Esophagus (tissue), 2 donors: ENCODE results near the gene UNC119B. TPM values are rescaled to one million over a fixed set of nuclear protein-coding genes. Genes with fewer than 3 reads are reported as not detected.
A peak's percentile ranks its signal among the peaks of the same experiment; 100 is the strongest.

ENCODE experiments used
- H3K27ac ChIP-seq, 2 donors: one replicate each; pipeline ENCODE4 v1.5.1; 2013; ENCODE audit warnings: low read depth in 2 of 2, mild to moderate bottlenecking in 2 of 2, inconsistent platforms in 1 of 2, low read length in 1 of 2, moderate library complexity in 1 of 2
- H3K27me3 ChIP-seq, 2 donors: one replicate each; pipeline ENCODE4 v1.6.1; 2013; ENCODE audit warnings: low read length in 2 of 2, control low read depth in 1 of 2, mild to moderate bottlenecking in 1 of 2; ENCODE audit not compliant: insufficient read depth in 2 of 2, control insufficient read depth in 1 of 2
- H3K36me3 ChIP-seq, 2 donors: one replicate each; pipeline ENCODE4 v1.6.1; 2013; ENCODE audit warnings: low read length in 1 of 2; ENCODE audit not compliant: control insufficient read depth in 2 of 2, insufficient read depth in 2 of 2
- H3K4me1 ChIP-seq, 2 donors: one replicate each; pipeline ENCODE4 v1.6.1; 2013; ENCODE audit warnings: low read length in 1 of 2; ENCODE audit not compliant: control insufficient read depth in 2 of 2, insufficient read depth in 2 of 2
- H3K4me3 ChIP-seq, 2 donors: one replicate each; pipeline ENCODE4 v1.5.1; 2013; ENCODE audit warnings: low read length in 2 of 2, mild to moderate bottlenecking in 2 of 2, low read depth in 1 of 2, moderate library complexity in 1 of 2
- H3K9me3 ChIP-seq, 2 donors: one replicate each; pipeline ENCODE4 v1.6.1; 2013; ENCODE audit warnings: mild to moderate bottlenecking in 2 of 2, low read depth in 1 of 2, low read length in 1 of 2, moderate library complexity in 1 of 2; ENCODE audit not compliant: control insufficient read depth in 2 of 2, insufficient read depth in 1 of 2
- WGBS, 2 donors: extraction: QIAGEN DNeasy Blood & Tissue Kit; methylation state at CpG; one replicate each; pipeline ENCODE4 v1.1.7; 2013; 5-methylcytosine and 5-hydroxymethylcytosine counted together
- polyA plus RNA-seq, 2 donors: library from polyadenylated mRNA; stranded (reverse); fragments of 200-250 nt; gene quantifications; one replicate each; pipeline ENCODE4 v1.2.3, GENCODE V29; 2013
- donor health status: healthy with polysubstance abuse.
- donor health status: Bipolar disorder and iron deficiency.

The UNC119B gene
- polyA plus RNA-seq, 2 donors: 4.9 to 9.1 TPM

DNA sequence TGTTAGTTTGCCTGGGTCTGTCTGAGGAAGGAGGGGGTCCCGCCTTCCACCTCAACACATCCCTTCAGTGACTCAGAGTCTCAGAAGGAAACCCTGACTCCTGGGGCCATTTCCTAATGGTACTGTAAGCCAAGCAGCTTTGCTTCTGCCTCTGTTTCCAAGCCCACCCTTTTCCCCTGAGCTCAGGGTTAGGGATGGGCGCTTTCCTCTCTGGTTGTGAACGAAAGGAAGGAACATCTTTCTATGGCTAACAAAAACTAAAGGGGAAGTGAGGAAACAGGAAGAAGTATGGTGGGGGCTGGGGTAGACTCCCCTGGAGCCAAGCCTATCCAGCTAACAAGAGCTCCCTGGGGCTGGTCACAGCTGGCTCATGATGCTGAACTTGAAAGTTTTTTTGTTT is 11.6 kb upstream of the UNC119B start:
- no peak overlapping the region for H3K27ac ChIP-seq

DNA sequence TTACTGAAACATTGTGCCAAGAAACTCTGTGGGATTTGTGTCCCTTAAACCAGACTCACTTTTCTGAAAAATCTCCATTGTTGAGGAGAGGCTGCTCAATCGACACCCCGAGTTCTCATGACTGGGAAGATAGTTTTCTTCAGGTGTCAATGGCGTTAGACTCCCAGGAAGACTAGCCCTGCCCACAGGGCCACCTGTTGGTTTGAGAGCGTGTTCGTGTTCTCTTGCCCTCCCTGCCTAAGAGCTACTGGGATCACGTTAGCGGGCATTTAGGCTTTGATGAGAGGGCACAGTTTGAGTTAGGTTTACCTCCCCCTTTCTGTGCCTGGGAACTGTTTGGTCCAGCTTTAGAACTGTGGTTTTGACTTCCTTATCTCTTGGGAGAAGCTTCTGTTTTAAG is 10.7 kb upstream of the UNC119B start:
- H3K4me3 ChIP-seq: no peak overlapping the region
- no peaks in the 10 kb centered on the region for H3K9me3 ChIP-seq
- H3K27me3 ChIP-seq: no peaks in the 10 kb centered on the region
- WGBS, 2 donors: 88 to 93% methylated on average over 7 of the region's 7 CpGs
- peaks cover 8 to 28% of the 10 kb centered on the region in 2 donors for H3K36me3 ChIP-seq
- H3K4me1 ChIP-seq: no peaks in the 10 kb centered on the region
- no peak overlapping the region for H3K27ac ChIP-seq

More for the DNA sequence above, 11.6 kb upstream of the UNC119B start:
- no peak overlapping the region for H3K4me3 ChIP-seq
- no peaks in the 10 kb centered on the region for H3K27me3 ChIP-seq
- peaks cover 13 to 34% of the 10 kb centered on the region in 2 donors for H3K36me3 ChIP-seq
- H3K9me3 ChIP-seq: no peaks in the 10 kb centered on the region
- H3K4me1 ChIP-seq: no peaks in the 10 kb centered on the region
- 81 to 86% methylated on average over 3 of the region's 3 CpGs for WGBS, 2 donors

DNA sequence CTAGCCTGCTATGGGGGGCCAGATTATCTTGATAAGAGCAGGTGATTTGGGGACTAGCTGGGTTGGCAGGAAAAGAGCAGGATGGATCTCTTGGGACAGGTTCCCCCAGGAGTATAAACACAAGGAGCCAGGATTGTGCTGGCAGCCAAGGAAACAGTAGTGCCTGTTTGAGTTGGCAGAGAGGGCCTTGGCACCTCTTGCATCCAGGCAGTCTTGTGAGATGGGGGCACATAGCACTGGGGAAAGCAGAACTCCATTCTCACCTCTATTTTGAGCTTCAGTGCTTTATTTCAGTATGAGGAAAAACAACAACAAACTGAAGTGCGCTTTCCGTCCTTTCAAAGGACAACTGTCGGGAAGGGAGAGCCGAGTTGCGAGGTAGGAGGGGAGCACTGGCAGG is 9.4 kb upstream of the UNC119B start:
- no peaks in the 10 kb centered on the region for H3K9me3 ChIP-seq
- WGBS, 2 donors: 92 to 99% methylated on average over 5 of the region's 5 CpGs
- no peaks in the 10 kb centered on the region for H3K27me3 ChIP-seq
- H3K4me3 ChIP-seq: no peak overlapping the region
- no peaks in the 10 kb centered on the region for H3K4me1 ChIP-seq
- H3K36me3 ChIP-seq: peaks cover 3 to 20% of the 10 kb centered on the region in 2 donors
- no peak overlapping the region for H3K27ac ChIP-seq

DNA sequence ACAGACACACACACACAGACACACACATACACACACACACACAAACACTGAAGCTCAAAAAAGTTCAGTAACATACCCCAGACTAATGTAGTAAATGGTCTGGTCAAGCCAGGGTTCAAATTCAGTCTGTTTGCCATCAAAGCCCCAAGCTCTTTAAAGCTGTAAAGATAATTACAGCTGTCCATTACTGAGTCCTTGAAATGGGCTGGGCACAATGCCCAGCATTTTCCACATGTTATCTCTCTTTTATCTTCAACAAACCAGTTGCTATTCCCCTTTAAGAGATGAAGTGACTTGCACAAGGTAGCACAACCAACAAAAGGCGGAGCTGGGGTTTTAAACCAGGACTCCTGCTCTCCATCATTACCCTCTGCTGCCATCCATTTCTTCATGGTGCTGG is 7.6 kb upstream of the UNC119B start:
- Histone ChIP-seq H3K27me3 (no peaks in the 10 kb centered on the region), H3K27ac (no peak overlapping the region), H3K4me1 (no peaks in the 10 kb centered on the region), H3K36me3 (peaks cover 3 to 16% of the 10 kb centered on the region in 2 donors), H3K9me3 (no peaks in the 10 kb centered on the region), H3K4me3 (no peak overlapping the region)
- 87 to 93% methylated on average over 1 of the region's 1 CpG for WGBS, 2 donors

DNA sequence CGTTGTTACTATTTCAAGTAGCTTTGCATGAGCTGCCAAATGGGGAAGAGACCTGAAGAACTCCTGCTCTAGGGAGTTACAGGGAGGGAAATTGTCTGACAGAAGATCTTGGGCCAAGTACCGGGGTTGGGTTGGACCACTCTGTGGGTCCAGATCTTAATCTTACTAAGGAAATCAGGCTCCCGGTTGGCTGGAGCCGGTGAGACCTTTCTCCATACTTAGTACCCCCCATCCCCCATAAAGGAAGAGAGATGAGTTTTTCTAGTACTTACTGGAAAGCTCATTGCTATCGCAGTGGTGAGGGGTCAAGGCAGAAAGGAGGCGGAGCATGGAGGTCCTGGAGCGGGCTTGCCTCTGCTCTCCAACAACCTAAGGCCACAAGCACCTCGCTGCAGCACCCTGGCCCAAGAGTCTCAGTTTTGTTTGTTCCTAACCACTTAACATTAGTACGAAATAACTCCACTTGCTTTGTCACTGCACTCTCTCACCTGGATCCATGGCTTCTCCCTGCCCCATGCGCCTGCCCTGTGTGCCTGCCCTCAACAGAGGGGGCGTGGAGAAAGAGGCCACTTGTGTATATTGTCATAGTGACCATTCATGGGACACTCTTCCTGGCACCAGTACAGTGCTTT is 6.8 kb upstream of the UNC119B start:
- H3K36me3 ChIP-seq: peaks cover 3 to 13% of the 10 kb centered on the region in 2 donors

DNA sequence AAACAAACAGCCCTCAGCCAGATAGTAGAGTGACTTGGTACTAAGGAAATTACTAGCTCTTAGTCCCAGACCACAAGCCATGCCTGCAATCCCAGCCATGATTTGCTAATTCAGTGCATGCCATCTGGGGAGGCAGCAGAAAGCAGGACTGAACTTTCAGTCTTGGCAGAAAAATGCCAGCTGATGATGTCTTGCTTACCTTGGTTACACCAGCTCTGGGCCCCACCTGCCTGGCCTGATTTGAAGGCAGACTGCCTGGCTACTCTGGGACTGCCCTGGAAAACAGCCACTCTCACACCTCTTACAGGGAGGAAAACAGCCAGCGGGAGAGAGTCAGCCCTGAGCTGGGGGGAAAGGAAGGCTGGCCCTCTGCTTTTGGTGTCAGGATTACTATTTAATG is 4.6 kb upstream of the UNC119B start:
- no peaks in the 10 kb centered on the region for H3K9me3 ChIP-seq
- peaks cover 3% of the 10 kb centered on the region in 2 donors for H3K36me3 ChIP-seq
- H3K27me3 ChIP-seq: no peaks in the 10 kb centered on the region
- no peak overlapping the region for H3K27ac ChIP-seq
- H3K4me3 ChIP-seq: no peak overlapping the region
- H3K4me1 ChIP-seq: peaks cover 0 to 2% of the 10 kb centered on the region in 2 donors
- 79 to 88% methylated on average over 1 of the region's 1 CpG for WGBS, 2 donors

More for the DNA sequence above, 6.8 kb upstream of the UNC119B start:
- Histone ChIP-seq H3K27me3 (no peaks in the 10 kb centered on the region), H3K27ac (no peak overlapping the region), H3K4me3 (no peak overlapping the region), H3K9me3 (no peaks in the 10 kb centered on the region), H3K4me1 (no peaks in the 10 kb centered on the region)
- 83 to 89% methylated on average over 11 of the region's 11 CpGs for WGBS, 2 donors

DNA sequence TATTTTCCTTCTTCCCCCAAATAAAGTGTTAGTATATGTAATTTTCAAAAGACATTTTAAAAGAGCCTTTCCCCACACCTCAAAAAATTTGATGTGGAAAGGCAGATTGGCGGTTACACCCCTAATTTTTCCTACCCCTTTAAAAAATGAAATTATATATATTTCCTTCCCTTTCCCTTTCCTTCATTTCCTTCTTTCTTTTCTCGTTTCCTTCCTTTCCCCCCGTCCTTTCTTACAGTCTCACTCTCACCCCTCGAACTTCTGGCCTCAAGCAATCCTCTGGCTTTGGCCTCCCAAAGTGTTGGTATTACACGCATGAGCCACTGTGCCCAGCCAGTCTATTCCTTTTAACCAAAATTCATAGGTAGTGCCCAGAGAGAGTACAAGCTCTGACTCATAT is 4.2 kb upstream of the UNC119B start:
- H3K27me3 ChIP-seq: no peaks in the 10 kb centered on the region
- H3K9me3 ChIP-seq: no peaks in the 10 kb centered on the region
- no peak overlapping the region for H3K27ac ChIP-seq
- H3K4me3 ChIP-seq: no peak overlapping the region
- peaks cover 0 to 2% of the 10 kb centered on the region in 2 donors for H3K4me1 ChIP-seq
- WGBS, 2 donors: 82 to 88% methylated on average over 5 of the region's 5 CpGs
- H3K36me3 ChIP-seq: peaks cover under 1 to 3% of the 10 kb centered on the region in 2 donors

DNA sequence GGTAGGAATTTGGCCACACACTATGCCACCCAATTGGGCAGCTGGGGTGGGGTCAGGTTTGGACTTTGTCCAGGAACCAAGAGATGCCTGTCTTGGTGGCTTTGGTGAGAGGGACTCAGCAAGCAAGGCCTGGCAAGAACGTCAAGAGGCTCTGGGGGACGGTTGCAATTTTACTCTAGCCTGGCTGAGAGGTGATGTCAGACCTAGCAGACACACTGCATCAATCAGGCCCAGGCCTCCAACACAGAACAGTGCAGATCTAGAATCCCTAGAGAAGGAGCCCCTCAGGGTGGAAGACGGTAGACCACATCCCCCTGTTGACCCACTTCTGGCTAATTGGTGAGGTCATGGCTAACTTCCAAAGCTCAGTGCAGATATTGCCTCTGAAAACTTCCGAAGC is 1.6 kb upstream of the UNC119B start:
- H3K4me1 ChIP-seq: peaks cover 0 to 7% of the 10 kb centered on the region in 2 donors
- no peaks in the 10 kb centered on the region for H3K9me3 ChIP-seq
- no peak overlapping the region for H3K27ac ChIP-seq
- H3K27me3 ChIP-seq: no peaks in the 10 kb centered on the region
- H3K4me3 ChIP-seq: no peak overlapping the region
- H3K36me3 ChIP-seq: peaks cover 0 to 4% of the 10 kb centered on the region in 2 donors
- 63 to 73% methylated on average over 4 of the region's 4 CpGs for WGBS, 2 donors

DNA sequence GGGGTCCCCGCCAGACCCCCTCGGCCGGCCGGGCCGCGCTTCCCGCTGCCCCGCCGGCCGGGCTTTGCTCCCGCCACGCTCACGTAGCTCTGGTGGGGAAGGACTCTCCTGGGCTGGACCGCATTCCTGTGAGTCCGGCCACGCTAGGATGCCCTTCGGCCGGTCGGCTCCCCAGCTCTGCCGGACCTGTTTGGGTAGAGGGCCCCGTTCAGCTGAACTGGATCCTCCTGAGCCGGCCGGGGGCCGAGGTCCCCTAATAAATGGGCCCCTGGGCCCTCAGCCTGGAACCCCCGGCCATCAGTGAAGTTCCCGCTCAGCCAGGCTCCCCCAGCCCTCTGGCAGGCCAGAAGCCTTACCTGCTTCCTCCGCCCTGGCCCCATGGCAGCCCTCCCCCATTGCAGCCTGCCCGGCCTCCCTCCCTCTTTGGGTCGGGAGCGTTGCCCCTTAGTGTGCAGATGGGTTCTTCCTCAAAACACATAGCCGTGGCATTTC is 593 bp downstream of the UNC119B start:
- Histone ChIP-seq H3K27ac (peak overlapping the region; percentile 78 to 82), H3K36me3 (peaks cover 0 to 5% of the 10 kb centered on the region in 2 donors)

DNA sequence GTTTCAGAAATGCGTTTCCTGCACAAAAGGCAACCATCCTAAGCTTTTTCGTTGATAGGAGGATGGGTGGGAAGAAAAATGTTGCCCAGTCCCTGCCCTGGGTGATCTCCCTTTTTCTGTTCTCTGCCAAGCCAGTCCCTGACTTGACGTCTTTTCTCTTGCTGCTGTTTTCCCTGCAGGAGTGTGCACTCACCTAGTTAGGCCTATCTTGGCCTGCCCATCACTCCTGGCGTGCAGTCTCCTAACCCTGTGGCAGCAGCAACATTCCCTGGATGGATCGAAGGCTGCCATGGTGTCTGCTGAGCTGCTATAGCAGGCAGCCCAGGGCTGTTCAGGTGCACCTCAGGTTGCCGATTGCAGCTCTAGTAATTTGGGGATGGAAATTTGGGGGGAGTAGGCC is 1.2 kb downstream of the UNC119B start:
- H3K4me3 ChIP-seq: peak overlapping the region; percentile 71 to 96
- H3K4me1 ChIP-seq: peaks cover 0 to 7% of the 10 kb centered on the region in 2 donors
- H3K36me3 ChIP-seq: peaks cover 0 to 7% of the 10 kb centered on the region in 2 donors
- H3K27me3 ChIP-seq: no peaks in the 10 kb centered on the region
- WGBS, 2 donors: 19 to 25% methylated on average over 6 of the region's 6 CpGs
- H3K9me3 ChIP-seq: no peaks in the 10 kb centered on the region
- no peak overlapping the region for H3K27ac ChIP-seq

More for the DNA sequence above, 593 bp downstream of the UNC119B start:
- H3K27me3 ChIP-seq: no peaks in the 10 kb centered on the region
- H3K9me3 ChIP-seq: no peaks in the 10 kb centered on the region
- H3K4me3 ChIP-seq: peak overlapping the region; percentile 71 to 96
- H3K4me1 ChIP-seq: peaks cover 0 to 7% of the 10 kb centered on the region in 2 donors
- WGBS, 2 donors: 0 to 1% methylated on average over 30 to 31 of the region's 31 CpGs
